Activated naive CD4-positive, alpha-beta T cell treated with anti-CD3 and anti-CD28 coated beads for 36 hours (primary cell): ENCODE measurements around the gene KCNAB2. TPM values are rescaled to one million over a fixed set of nuclear protein-coding genes. Genes with fewer than 3 reads are reported as not detected.
"Not testable (repeated sequence)": the region's sequence is repeated elsewhere in the genome, so short reads cannot be mapped to it uniquely, and the experiment has no call there.

Experiments
- CTCF ChIA-PET: fragments of 350-600 bp; sonication (Branson Sonifier 250); formaldehyde crosslinking; loops from one replicate; lab custom pipeline; 2021; ENCODE audit warnings: antibody characterized with exemption; lab: Charles Lee
- DNase-seq: peaks from one replicate; pipeline ENCODE4 v3.0.0-alpha.2; 2020
- H3K27ac Mint-ChIP-seq: one replicate; pipeline ENCODE4 v1.8.0; 2021; ENCODE audit warnings: mild to moderate bottlenecking, mixed read lengths
- H3K27me3 Mint-ChIP-seq: one replicate; pipeline ENCODE4 v1.8.0; 2021; ENCODE audit warnings: low read depth, mixed read lengths
- H3K36me3 Mint-ChIP-seq: one replicate; pipeline ENCODE4 v1.8.0; 2021; ENCODE audit warnings: low read depth, mixed read lengths
- H3K4me1 Mint-ChIP-seq: one replicate; pipeline ENCODE4 v1.8.0; 2021; ENCODE audit warnings: low read depth, mixed read lengths
- H3K4me3 Mint-ChIP-seq: one replicate; pipeline ENCODE4 v1.8.0; 2021; ENCODE audit warnings: mild to moderate bottlenecking, moderate library complexity, mixed read lengths
- H3K9me3 Mint-ChIP-seq: one replicate; pipeline ENCODE4 v1.8.0; 2021; ENCODE audit warnings: mixed read lengths
- intact Hi-C: fragments of 100-400 bp; cut with micrococcal nuclease; formaldehyde crosslinking; loops from one replicate; pipeline ENCODE4 v1.15.1; 2023
- total RNA-seq, 2 experiments: library from RNA; stranded (reverse); gene quantifications; one replicate each; pipeline ENCODE4 v1.2.3, GENCODE V29; 2021

KCNAB2 gene
- total RNA-seq, 2 experiments from 2014 or later = 164 to 166 TPM

DNA sequence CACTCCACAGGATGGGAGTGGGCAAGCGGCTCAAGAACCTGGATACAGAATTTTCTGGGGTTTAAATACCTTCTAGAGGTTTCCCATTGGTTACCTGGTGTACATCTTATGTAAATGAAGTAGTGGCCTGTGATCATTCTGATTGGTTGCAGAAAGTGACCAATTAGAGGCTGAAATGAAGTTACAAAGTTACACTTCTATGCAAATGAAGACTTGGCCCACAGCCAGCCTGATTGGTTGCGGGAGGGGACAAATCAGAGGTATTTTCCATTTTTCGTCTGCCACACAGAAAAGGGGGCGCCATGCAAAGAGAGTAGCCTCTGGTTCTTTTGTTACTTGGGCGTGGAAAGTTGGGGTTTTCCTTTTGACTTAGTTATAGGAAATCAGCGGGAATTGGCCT is 8.9 kb downstream of the KCNAB2 start:
- H3K27ac Mint-ChIP-seq = peak overlapping the region; percentile 8
- H3K27me3 Mint-ChIP-seq = no peaks in the 10 kb centered on the region
- H3K4me1 Mint-ChIP-seq = peaks cover 12% of the 10 kb centered on the region
- no peak for DNase-seq
- peaks cover 25% of the 10 kb centered on the region for H3K36me3 Mint-ChIP-seq
- H3K4me3 Mint-ChIP-seq = no peak overlapping the region
- intact Hi-C loops = no loop called here
- H3K9me3 Mint-ChIP-seq = no peaks in the 10 kb centered on the region
- CTCF ChIA-PET = no interaction called here

DNA sequence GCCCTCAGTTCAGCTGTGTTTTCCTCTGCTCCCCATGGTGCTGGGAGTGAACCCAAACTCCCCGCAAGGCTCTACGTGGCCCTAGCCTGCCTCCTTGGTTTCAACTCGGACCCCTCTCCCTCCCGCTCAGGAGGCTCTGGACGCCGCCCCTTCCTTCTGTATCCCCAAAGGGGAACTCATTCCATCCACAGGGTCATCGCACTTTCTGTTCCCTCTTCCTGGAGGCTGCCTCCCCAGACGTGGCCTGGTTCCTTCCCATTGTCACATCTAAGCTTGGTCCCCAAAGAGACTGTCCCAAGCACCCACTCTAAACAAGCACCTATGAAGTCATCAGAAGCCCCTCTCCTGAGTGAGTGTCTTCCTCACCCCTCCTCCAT is 10.9 kb downstream of the KCNAB2 start:
- Mint-ChIP-seq H3K36me3 (peaks cover 21% of the 10 kb centered on the region), H3K9me3 (no peaks in the 10 kb centered on the region), H3K27me3 (no peaks in the 10 kb centered on the region), H3K4me3 (no peak overlapping the region), H3K4me1 (peaks cover 12% of the 10 kb centered on the region), H3K27ac (no peak overlapping the region)
- CTCF ChIA-PET = interaction anchor here (1.5 kb wide), 1 partner anchor 52 kb away, joined by 3 read pairs; no protein-coding TSS in a partner anchor
- intact Hi-C loops = no loop called here
- no peak for DNase-seq

GRCh38 chr1:6057170-6057845 is 11.6 kb downstream of the KCNAB2 start:
- CTCF ChIA-PET = interaction anchor here (0.5 to 1.5 kb wide), 2 partner anchors 51 to 149 kb away, joined by 3 to 4 read pairs; no protein-coding TSS in a partner anchor
- Mint-ChIP-seq H3K9me3 (no peaks in the 10 kb centered on the region), H3K27ac (no peak overlapping the region), H3K36me3 (peaks cover 20% of the 10 kb centered on the region), H3K4me3 (no peak overlapping the region), H3K4me1 (peaks cover 12% of the 10 kb centered on the region), H3K27me3 (no peaks in the 10 kb centered on the region)
- intact Hi-C loops = no loop called here
- no peak for DNase-seq

GRCh38 chr1:6059866-6060265 is 14.2 kb downstream of the KCNAB2 start:
- H3K27me3 Mint-ChIP-seq = no peaks in the 10 kb centered on the region
- no peaks in the 10 kb centered on the region for H3K9me3 Mint-ChIP-seq
- no peak overlapping the region for H3K27ac Mint-ChIP-seq
- no peak overlapping the region for H3K4me3 Mint-ChIP-seq
- H3K4me1 Mint-ChIP-seq = peaks cover 12% of the 10 kb centered on the region
- CTCF ChIA-PET = no interaction called here
- H3K36me3 Mint-ChIP-seq = peaks cover 16% of the 10 kb centered on the region
- intact Hi-C loops = no loop called here
- no peak for DNase-seq

GRCh38 chr1:6062670-6063069 is 17.0 kb downstream of the KCNAB2 start:
- no peak for DNase-seq
- CTCF ChIA-PET = no interaction called here
- no peaks in the 10 kb centered on the region for H3K27me3 Mint-ChIP-seq
- no peak overlapping the region for H3K27ac Mint-ChIP-seq
- H3K9me3 Mint-ChIP-seq = no peaks in the 10 kb centered on the region
- intact Hi-C loops = no loop called here
- H3K4me1 Mint-ChIP-seq = peaks cover 3% of the 10 kb centered on the region
- H3K4me3 Mint-ChIP-seq = no peak overlapping the region
- H3K36me3 Mint-ChIP-seq = peaks cover 14% of the 10 kb centered on the region

- H3K4me3 Mint-ChIP-seq, H3K9me3 Mint-ChIP-seq, DNase-seq, intact Hi-C loops, H3K4me1 Mint-ChIP-seq, H3K27ac Mint-ChIP-seq, H3K27me3 Mint-ChIP-seq: not testable (repeated sequence)
- peaks cover 13% of the 10 kb centered on the region for H3K36me3 Mint-ChIP-seq
- CTCF ChIA-PET = interaction anchor here (0.6 kb wide), 1 partner anchor 203 kb away, joined by 3 read pairs; no protein-coding TSS in a partner anchor
These were observed 17.9 kb downstream of the KCNAB2 start for GRCh38 chr1:6063532-6064053.

GRCh38 chr1:6065093-6065858 is 19.6 kb downstream of the KCNAB2 start:
- intact Hi-C loops = no loop called here
- no peak for DNase-seq

DNA sequence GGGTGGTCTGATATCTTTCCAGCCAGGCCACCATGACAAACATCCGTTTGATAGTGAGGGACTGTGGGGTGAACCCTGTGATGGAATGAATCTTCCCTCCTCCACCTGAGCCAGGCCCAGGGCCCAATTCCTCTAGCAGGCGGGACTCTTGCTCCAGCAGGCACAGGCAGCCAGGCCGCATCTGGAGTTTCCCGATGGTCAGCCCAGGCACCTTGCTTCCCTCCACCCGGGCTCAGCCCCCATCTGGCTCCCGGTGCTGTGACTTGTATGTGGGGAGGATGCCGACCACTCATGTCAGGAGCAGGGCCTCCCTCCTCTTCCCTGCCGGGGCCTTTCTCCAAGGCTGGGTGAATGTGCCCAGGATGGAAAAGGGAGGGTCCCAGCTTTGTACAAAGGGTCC is 21.0 kb downstream of the KCNAB2 start:
- DNase-seq = no peak
- Mint-ChIP-seq H3K27me3 (no peaks in the 10 kb centered on the region), H3K4me3 (no peak overlapping the region), H3K36me3 (peaks cover 9% of the 10 kb centered on the region), H3K9me3 (no peaks in the 10 kb centered on the region), H3K4me1 (no peaks in the 10 kb centered on the region), H3K27ac (no peak overlapping the region)
- intact Hi-C loops = no loop called here
- CTCF ChIA-PET = no interaction called here

More at GRCh38 chr1:6065093-6065858, 19.6 kb downstream of the KCNAB2 start:
- Mint-ChIP-seq H3K4me3 (no peak overlapping the region), H3K27ac (no peak overlapping the region), H3K36me3 (peaks cover 9% of the 10 kb centered on the region), H3K9me3 (no peaks in the 10 kb centered on the region), H3K4me1 (no peaks in the 10 kb centered on the region), H3K27me3 (no peaks in the 10 kb centered on the region)
- CTCF ChIA-PET = no interaction called here

- Mint-ChIP-seq H3K27me3 (no peaks in the 10 kb centered on the region), H3K4me3 (no peak overlapping the region), H3K36me3 (peaks cover 7% of the 10 kb centered on the region), H3K9me3 (no peaks in the 10 kb centered on the region), H3K4me1 (peaks cover 1% of the 10 kb centered on the region), H3K27ac (no peak overlapping the region)
- intact Hi-C loops = no loop called here
- no peak for DNase-seq
- CTCF ChIA-PET = no interaction called here
These were observed 22.4 kb downstream of the KCNAB2 start for GRCh38 chr1:6068073-6068472.

GRCh38 chr1:6068932-6069331 is 23.2 kb downstream of the KCNAB2 start:
- Mint-ChIP-seq H3K27me3 (no peaks in the 10 kb centered on the region), H3K4me3 (no peak overlapping the region), H3K9me3 (no peaks in the 10 kb centered on the region), H3K4me1 (peaks cover 1% of the 10 kb centered on the region), H3K27ac (no peak overlapping the region), H3K36me3 (peaks cover 9% of the 10 kb centered on the region)
- no peak for DNase-seq
- CTCF ChIA-PET = no interaction called here
- intact Hi-C loops = no loop called here

DNA sequence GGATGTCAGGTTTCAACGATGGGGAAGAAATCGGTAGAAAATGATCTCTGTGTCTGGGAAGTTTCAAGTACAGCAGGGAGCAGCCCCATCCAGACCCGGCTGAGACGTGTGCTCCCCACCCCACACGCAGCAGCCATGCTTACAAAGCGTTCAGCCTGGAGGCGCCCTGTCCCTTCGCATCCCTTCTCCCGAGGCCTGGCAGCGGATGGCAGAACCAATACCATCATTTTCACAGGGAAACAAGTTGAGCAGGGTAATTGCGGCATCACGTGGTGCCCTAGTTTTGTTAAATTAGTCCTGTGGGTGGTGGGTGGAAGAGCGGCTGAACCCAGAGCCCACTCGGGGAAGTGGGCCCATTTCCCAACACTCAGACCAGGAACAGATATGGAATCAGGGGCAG is 23.9 kb downstream of the KCNAB2 start:
- intact Hi-C loops = no loop called here
- DNase-seq = no peak
- Mint-ChIP-seq H3K27me3 (no peaks in the 10 kb centered on the region), H3K9me3 (no peaks in the 10 kb centered on the region), H3K4me3 (no peak overlapping the region), H3K36me3 (peaks cover 9% of the 10 kb centered on the region), H3K4me1 (peaks cover 1% of the 10 kb centered on the region), H3K27ac (no peak overlapping the region)
- CTCF ChIA-PET = no interaction called here

GRCh38 chr1:6070450-6070974 is 24.8 kb downstream of the KCNAB2 start:
- H3K27ac Mint-ChIP-seq = no peak overlapping the region
- H3K4me1 Mint-ChIP-seq = peaks cover 1% of the 10 kb centered on the region
- DNase-seq = no peak
- intact Hi-C loops = no loop called here
- H3K27me3 Mint-ChIP-seq = no peaks in the 10 kb centered on the region
- CTCF ChIA-PET = no interaction called here
- H3K4me3 Mint-ChIP-seq = no peak overlapping the region
- H3K9me3 Mint-ChIP-seq = no peaks in the 10 kb centered on the region
- H3K36me3 Mint-ChIP-seq = peaks cover 16% of the 10 kb centered on the region
